Hindlimb muscle (tissue), 1 donor: ENCODE data around the gene ARHGAP29. TPM values are rescaled to one million over a fixed set of nuclear protein-coding genes. Genes with fewer than 3 reads are reported as not detected.

Experiments
- DNase-seq: peaks from one replicate; pipeline ENCODE4 v3.0.0-alpha.2; 2013
- polyA plus RNA-seq: library from polyadenylated mRNA; unstranded; fragments of 120-200 nt; gene quantifications from one replicate; pipeline ENCODE4 v1.2.1, GENCODE V29; 2013; ENCODE audit not compliant: insufficient read length

The ARHGAP29 gene, protein sequence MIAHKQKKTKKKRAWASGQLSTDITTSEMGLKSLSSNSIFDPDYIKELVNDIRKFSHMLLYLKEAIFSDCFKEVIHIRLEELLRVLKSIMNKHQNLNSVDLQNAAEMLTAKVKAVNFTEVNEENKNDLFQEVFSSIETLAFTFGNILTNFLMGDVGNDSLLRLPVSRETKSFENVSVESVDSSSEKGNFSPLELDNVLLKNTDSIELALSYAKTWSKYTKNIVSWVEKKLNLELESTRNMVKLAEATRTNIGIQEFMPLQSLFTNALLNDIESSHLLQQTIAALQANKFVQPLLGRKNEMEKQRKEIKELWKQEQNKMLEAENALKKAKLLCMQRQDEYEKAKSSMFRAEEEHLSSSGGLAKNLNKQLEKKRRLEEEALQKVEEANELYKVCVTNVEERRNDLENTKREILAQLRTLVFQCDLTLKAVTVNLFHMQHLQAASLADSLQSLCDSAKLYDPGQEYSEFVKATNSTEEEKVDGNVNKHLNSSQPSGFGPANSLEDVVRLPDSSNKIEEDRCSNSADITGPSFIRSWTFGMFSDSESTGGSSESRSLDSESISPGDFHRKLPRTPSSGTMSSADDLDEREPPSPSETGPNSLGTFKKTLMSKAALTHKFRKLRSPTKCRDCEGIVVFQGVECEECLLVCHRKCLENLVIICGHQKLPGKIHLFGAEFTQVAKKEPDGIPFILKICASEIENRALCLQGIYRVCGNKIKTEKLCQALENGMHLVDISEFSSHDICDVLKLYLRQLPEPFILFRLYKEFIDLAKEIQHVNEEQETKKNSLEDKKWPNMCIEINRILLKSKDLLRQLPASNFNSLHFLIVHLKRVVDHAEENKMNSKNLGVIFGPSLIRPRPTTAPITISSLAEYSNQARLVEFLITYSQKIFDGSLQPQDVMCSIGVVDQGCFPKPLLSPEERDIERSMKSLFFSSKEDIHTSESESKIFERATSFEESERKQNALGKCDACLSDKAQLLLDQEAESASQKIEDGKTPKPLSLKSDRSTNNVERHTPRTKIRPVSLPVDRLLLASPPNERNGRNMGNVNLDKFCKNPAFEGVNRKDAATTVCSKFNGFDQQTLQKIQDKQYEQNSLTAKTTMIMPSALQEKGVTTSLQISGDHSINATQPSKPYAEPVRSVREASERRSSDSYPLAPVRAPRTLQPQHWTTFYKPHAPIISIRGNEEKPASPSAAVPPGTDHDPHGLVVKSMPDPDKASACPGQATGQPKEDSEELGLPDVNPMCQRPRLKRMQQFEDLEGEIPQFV
- polyA plus RNA-seq: 36.1 TPM

GRCh38 chr1:94237291-94238226 is at the start of gene ARHGAP29:
Gene ARHGAP29 (minus strand): TSS chr1:94237584. CDS start chr1:94231611, 5,973 bp downstream.
- peak; percentile 71 for DNase-seq

- DNase-seq: no peak
Observed at GRCh38 chr1:94286864-94287437, 49.6 kb upstream of the ARHGAP29 start.

- no peak for DNase-seq
Observed at GRCh38 chr1:94285031-94285654, 47.8 kb upstream of the ARHGAP29 start.

DNA sequence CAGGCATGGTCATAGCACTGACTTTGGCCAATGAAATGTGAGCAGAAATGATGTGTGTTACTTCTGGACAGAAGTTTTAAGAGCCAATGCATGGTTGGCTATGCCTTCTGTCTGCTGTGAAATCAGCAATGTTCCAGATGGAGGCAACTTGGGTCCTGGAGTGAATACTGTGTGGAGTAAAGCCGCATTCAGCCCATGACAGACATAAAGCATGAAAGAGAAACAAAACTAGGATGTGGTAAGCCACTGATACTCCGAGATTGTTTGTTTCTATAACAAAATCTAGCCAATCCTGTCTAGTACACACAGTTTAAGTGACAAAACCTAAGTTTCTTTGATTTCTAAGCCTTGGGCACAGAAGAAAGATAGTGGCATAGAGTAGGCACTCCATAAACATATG is 47.1 kb upstream of the ARHGAP29 start:
- DNase-seq: no peak

DNA sequence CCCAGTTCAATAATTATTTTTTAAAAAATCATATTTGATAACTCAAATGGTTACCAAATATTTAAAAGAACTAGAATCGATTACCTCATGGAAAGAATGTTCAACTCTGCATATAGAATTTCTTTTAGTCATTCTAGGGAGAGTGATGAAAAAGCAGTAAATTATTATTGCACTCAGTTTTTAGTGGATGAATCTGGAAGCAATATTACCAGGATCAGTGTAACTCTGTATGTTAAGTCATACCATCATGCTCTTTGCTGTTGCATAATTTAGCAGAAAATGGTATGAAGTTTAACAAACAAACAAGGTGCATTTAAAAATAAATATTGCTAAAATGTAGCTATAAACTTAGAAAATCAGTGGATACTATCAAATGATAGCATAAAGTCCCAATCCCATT is 46.1 kb upstream of the ARHGAP29 start:
- DNase-seq: no peak

DNA sequence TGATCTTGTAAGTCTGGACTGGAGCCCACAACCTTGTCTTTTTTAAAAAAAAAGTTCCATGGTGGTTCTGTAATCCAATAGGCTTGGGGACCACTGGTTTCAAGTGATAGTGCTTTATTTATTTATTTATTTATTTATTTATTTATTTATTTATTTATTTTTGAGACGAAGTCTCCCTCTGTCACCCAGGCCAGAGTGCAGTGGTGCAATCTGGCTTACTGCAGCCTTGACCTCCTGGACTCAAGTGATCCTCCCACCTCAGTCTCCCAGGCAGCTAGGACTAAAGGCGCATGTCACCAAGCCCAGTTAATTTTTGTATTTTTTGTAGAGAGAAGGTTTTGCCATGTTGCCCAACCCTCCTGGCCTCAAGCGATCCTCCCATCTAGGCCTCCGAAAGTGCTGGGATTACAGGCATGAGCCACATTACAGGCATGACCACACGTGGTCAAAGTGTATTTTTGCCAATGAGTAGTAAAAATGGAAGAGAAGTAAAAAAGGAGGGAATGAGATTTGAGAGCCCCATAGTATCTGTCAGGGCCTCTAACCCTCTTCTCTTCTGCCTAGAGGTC is 44.8 kb upstream of the ARHGAP29 start:
- no peak for DNase-seq

- no peak for DNase-seq
Observed at GRCh38 chr1:94281361-94282142, 44.2 kb upstream of the ARHGAP29 start.

DNA sequence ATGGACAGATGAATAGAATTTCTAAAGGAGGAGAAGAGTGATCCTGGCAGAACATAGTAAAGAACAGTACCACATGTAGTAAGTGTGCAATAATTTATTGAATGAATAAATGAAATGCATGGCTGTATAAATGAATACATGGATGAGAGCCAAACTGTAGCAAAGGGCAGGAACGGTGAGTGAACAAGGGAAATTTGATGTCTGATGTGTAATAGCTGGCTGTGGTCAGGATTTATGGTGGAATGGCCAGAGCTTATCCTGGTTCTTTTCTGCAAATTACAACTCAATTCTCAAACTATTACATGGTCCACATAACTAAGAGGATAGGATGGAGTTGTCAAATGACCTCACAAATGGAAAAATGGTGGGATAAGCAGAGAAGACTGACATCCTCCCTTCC is 43.2 kb upstream of the ARHGAP29 start:
- DNase-seq: no peak

DNA sequence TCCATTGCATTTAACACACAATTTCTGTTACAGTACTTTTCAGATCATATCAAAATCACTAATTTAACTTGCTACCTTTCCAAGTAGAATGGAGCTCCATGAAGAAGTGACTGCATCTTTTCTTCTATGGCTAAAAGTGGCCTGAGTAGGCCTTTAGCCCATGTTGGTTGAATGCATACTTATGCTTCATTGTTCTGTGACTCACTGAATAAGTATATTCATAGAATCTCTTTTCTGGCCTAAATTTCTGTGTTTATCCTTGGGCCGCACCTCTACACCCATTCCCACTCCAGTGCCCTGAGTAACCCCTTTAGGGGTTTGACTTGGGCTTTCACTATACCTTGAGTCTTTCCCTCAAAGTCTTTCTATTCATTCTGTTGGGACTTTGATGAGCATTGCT is 42.1 kb upstream of the ARHGAP29 start:
- no peak for DNase-seq

GRCh38 chr1:94279038-94279437 is 41.7 kb upstream of the ARHGAP29 start:
- DNase-seq: no peak

- DNase-seq: peak; percentile 45
Observed at GRCh38 chr1:94276988-94277434, 39.6 kb upstream of the ARHGAP29 start.

- no peak for DNase-seq
Observed at GRCh38 chr1:94275083-94275482, 37.7 kb upstream of the ARHGAP29 start.

- DNase-seq: no peak
Observed at GRCh38 chr1:94274561-94274960, 37.2 kb upstream of the ARHGAP29 start.

DNA sequence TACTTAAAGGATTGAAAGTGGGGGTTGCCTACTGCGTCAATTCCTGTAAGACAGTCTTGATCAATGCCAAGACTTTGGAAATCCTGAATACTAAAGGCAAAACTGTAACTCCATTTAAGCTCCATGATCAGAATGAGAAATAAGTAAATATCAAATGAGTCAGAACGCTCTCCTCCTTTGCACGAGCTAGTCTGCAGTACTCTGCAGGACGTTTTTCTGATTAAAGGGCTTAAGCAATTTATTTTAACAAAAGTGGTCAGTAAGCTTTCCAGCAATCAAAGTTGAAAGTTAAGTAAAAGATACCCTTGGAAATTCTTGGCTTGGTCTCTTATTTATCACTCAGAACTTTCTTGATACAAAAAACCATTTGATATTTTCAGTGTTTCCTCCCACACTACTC is 35.7 kb upstream of the ARHGAP29 start:
- no peak for DNase-seq

- DNase-seq: no peak
Observed at GRCh38 chr1:94272388-94272787, 35.0 kb upstream of the ARHGAP29 start.

DNA sequence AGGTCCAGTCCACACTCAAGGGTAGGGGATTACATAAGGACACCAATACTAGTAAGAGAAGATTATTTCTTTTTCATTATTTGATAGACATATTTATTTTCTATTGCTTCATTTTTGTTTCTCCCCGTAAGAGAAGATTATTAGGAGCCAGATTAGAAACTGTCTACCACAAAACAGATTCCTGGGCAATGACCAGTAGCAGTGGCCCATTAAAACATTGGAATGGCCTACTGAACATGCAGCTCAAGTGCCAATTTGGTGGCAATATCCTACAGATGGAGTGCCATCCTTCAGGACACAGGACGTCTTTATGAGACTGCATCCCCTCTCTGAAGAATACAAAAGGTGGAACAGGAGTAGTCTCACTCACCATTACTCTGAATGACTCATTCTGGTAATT is 34.0 kb upstream of the ARHGAP29 start:
- DNase-seq: no peak

DNA sequence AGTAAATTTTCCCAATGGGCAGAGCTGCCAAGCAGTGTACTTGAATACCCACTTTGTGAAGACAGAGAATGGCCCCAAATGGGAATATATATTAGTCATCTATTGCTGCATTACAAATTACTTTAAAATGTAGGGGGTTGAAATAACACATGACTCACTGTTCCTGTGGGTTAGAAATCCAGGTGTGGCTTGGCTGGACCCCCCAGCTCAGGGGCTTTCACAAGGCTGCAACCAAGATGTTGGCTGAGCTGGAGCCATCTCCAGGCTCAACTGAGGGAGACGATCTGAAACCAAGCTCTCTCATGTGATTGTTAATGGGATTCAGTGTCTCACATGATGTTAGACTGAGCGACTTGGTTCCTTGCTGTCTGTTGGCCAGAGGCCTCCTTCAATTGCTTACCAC is 33.4 kb upstream of the ARHGAP29 start:
- no peak for DNase-seq

DNA sequence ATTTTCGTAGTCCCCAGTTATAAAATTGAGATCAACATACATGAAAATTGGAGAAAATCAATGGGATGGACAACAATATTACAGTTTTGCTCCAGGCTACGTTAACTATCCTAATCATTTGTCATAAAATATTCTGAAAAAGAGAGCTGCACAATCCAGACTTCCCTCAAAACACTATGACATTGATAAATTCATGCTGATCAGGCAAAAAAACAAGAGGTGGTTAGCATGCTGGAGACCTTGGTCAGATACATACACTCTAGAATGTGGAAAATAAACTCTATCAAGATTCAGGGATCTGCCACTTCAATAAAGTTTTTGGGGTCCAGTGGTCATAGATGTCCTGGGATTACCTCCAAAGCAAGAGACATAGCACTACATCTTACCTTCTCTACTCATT is 32.5 kb upstream of the ARHGAP29 start:
- no peak for DNase-seq

DNA sequence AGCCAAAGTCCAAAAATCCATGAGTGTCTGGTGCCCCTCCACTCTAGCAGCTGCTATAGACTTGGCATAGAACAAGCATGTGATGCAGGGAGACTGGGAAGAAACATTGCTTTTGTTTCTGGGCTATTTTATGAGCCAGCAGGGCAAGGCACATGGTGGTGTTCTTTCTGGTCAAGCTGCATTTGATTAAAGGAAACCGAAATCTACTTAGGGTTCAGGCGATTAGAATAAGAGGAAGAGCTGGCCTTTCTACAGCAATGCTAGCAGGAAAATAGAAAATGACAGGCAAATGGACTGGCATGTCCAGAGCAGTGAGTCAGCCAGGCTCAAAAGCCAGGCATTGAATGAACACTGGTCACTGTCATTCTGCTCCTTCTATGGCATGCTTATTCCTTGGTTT is 28.5 kb upstream of the ARHGAP29 start:
- DNase-seq: peak; percentile 22
